HEK293T (cell line): Measurements from ENCODE around the gene ARHGAP28.

Source experiments
- ARNT ChIP-seq: fragments of 450-650 bp; IDR thresholded peaks from 2 replicates; pipeline ENCODE4 v1.6.1; 2017; ENCODE audit warnings: mild to moderate bottlenecking
- BHLHE40 ChIP-seq: fragments of 450-650 bp; IDR thresholded peaks from 2 replicates; pipeline ENCODE4 v1.6.1; 2016; ENCODE audit warnings: mild to moderate bottlenecking, moderate library complexity, borderline replicate concordance
- FOXA1 ChIP-seq: fragments of 450-650 bp; IDR thresholded peaks from 2 replicates; pipeline ENCODE4 v1.6.1; 2016; ENCODE audit warnings: mild to moderate bottlenecking
- FOXK2 ChIP-seq: fragments of 450-650 bp; IDR thresholded peaks from 2 replicates; pipeline ENCODE4 v1.6.1; 2016; ENCODE audit warnings: mild to moderate bottlenecking
- FOXM1 ChIP-seq: fragments of 450-650 bp; IDR thresholded peaks from 2 replicates; pipeline ENCODE4 v1.6.1; 2017; ENCODE audit warnings: mild to moderate bottlenecking, borderline replicate concordance
- HDGF ChIP-seq: fragments of 450-650 bp; IDR thresholded peaks from 2 replicates; pipeline ENCODE4 v1.6.1; 2017; ENCODE audit warnings: antibody characterized with exemption, borderline replicate concordance
- L3MBTL2 ChIP-seq: fragments of 450-650 bp; conservative IDR thresholded peaks from 2 replicates; pipeline ENCODE4 v1.6.1; 2016; ENCODE audit warnings: mild to moderate bottlenecking
- LEF1 ChIP-seq: fragments of 450-650 bp; IDR thresholded peaks from 2 replicates; pipeline ENCODE4 v1.6.1; 2017; ENCODE audit warnings: mild to moderate bottlenecking, borderline replicate concordance
- NFRKB ChIP-seq: fragments of 450-650 bp; IDR thresholded peaks from 2 replicates; pipeline ENCODE4 v1.6.1; 2016; ENCODE audit warnings: mild to moderate bottlenecking, moderate library complexity
- SP1 ChIP-seq: fragments of 450-650 bp; IDR thresholded peaks from 2 replicates; pipeline ENCODE4 v1.6.1; 2017
- SUZ12 ChIP-seq: fragments of 450-650 bp; IDR thresholded peaks from 2 replicates; pipeline ENCODE4 v1.6.1; 2016; ENCODE audit warnings: mild to moderate bottlenecking
- TARDBP ChIP-seq: fragments of 450-650 bp; IDR thresholded peaks from 2 replicates; pipeline ENCODE4 v1.6.1; 2016
- ZNF384 ChIP-seq: fragments of 450-650 bp; IDR thresholded peaks from 2 replicates; pipeline ENCODE4 v1.6.1; 2016
- TF ChIP-seq, protein P1 (sequence below): fragments of 450-650 bp; IDR thresholded peaks from 2 replicates; pipeline ENCODE4 v1.6.1; 2016

DNA sequence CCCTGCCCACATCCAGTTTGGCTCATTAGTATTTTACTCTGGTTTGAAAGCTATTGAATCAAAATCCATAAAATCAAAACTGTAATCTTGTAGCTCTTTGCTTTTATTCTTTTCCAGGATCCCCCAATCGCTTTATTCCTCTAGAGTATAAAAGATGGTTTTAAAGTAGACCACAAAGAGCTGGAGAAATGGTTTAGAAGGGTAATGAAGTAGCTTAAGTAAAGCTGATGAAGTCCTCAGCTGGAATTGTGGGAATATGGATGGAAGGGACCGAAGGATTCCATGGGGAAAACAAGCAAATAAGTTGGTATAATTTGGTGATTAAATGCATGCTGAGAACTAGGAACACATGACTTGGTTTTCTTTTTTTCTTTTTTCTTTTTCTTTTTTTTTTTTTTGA is 12.3 kb downstream of the ARHGAP28 start:
- TF ChIP-seq ZNF384: no peak
- no peak for TF ChIP-seq NFRKB
- TF ChIP-seq FOXM1: no peak
- TF ChIP-seq L3MBTL2: no peak
- no peak for TF ChIP-seq HDGF
- no peak for TF ChIP-seq LEF1
- TF ChIP-seq SP1: no peak
- no peak for TF ChIP-seq TARDBP
- no peak for TF ChIP-seq BHLHE40
- no peak for TF ChIP-seq FOXA1
- no peak for TF ChIP-seq FOXK2
- no peak for TF ChIP-seq ARNT
- no peak for TF ChIP-seq SUZ12
- TF ChIP-seq, protein P1, sequence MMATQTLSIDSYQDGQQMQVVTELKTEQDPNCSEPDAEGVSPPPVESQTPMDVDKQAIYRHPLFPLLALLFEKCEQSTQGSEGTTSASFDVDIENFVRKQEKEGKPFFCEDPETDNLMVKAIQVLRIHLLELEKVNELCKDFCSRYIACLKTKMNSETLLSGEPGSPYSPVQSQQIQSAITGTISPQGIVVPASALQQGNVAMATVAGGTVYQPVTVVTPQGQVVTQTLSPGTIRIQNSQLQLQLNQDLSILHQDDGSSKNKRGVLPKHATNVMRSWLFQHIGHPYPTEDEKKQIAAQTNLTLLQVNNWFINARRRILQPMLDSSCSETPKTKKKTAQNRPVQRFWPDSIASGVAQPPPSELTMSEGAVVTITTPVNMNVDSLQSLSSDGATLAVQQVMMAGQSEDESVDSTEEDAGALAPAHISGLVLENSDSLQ: no peak
